A549 (cell line): ENCODE data around the gene ANKRD50.

Experiments
- CEBPB ChIP-seq, 2 experiments: fragments of >200 bp in 1 of 2; sonication (Bioruptor Twin) in 1 of 2; formaldehyde crosslinking in 1 of 2; IDR thresholded peaks; 2 replicates each; pipeline ENCODE4 v1.6.1; 2012 to 2016
- RFX5 ChIP-seq: fragments of 450-650 bp; IDR thresholded peaks from 2 replicates; pipeline ENCODE4 v1.7.1; 2014; ENCODE audit warnings: antibody characterized with exemption, mild to moderate bottlenecking, moderate library complexity
- SMC3 ChIP-seq: fragments of >200 bp; sonication (Bioruptor Twin); formaldehyde crosslinking; IDR thresholded peaks from 3 replicates; pipeline ENCODE4 v1.6.1; 2018; ENCODE audit warnings: inconsistent platforms
- TF ChIP-seq, protein P1 (sequence below): fragments of >200 bp; sonication (Bioruptor Twin); formaldehyde crosslinking; IDR thresholded peaks from 3 replicates; pipeline ENCODE4 v1.5.1; 2016

DNA sequence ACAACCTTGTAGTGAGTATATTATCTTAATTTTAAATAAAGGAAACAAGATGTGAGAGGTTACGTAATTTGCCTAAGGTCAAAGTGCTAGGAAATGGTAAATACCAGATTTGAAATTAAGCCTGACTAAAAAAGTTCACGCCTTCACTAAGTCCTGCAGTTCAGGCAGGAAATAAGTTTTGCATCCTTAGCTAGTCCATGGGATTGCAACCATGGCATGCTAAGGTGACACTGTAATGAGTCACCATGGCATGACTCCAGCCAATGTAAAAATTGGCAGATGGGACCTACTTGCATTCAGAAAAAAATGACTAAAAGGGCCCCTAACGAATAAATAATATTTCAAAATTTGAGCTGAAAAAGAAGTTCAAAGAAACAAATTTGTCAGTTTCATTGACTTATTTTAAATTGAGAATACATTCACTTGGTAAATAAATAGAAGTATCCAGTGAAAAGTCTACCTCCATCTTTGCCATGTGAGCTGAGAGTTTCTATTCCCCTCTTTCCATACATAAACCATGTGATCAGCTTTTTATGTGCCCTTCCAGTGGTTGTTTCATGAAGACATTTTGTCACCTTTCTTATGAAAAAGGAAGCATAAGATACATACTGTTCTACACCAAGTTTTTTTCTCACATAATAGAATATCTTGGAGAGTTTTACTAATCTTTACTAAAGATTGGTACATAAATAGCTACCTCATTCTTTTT, 72.4 kb downstream of the ANKRD50 start:
- TF ChIP-seq, protein P1, sequence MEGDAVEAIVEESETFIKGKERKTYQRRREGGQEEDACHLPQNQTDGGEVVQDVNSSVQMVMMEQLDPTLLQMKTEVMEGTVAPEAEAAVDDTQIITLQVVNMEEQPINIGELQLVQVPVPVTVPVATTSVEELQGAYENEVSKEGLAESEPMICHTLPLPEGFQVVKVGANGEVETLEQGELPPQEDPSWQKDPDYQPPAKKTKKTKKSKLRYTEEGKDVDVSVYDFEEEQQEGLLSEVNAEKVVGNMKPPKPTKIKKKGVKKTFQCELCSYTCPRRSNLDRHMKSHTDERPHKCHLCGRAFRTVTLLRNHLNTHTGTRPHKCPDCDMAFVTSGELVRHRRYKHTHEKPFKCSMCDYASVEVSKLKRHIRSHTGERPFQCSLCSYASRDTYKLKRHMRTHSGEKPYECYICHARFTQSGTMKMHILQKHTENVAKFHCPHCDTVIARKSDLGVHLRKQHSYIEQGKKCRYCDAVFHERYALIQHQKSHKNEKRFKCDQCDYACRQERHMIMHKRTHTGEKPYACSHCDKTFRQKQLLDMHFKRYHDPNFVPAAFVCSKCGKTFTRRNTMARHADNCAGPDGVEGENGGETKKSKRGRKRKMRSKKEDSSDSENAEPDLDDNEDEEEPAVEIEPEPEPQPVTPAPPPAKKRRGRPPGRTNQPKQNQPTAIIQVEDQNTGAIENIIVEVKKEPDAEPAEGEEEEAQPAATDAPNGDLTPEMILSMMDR = no peak
- TF ChIP-seq RFX5 (no peak), SMC3 (no peak), CEBPB (IDR thresholded peaks at IDR 0.05) (peak in 1 of 2 experiments; percentile 51; a peak in 1 of 4 replicates)
